K562 treated with DMSO at 1 percent for 4 hours (cell line): ENCODE results near the gene PRR20D. TPM values are rescaled to one million over a fixed set of nuclear protein-coding genes. Genes with fewer than 3 reads are reported as not detected.

Experiments used
- total RNA-seq: library from RNA; unstranded; fragments of 300-600 nt; gene quantifications from 2 replicates; pipeline ENCODE4 v1.2.3, GENCODE V29; 2022; ENCODE audit not compliant: insufficient read depth

The PRR20D gene
- not detected in 2 replicates for total RNA-seq

GRCh38 chr13:57160332-57160731 is at the start of gene PRR20D:
Gene PRR20D, plus strand, starts transcription at chr13:57160632. Its CDS starts 387 bp downstream, at chr13:57161019.

GRCh38 chr13:57140235-57140968 is 20.0 kb upstream of the PRR20D start, which contains the start of gene PRR20A:
Gene PRR20A, plus strand, starts transcription at chr13:57140918. Its CDS starts 387 bp downstream, at chr13:57141305.

GRCh38 chr13:57147188-57147587 is 13.2 kb upstream of the PRR20D start, which contains the start of gene PRR20B:
Gene PRR20B, plus strand, starts transcription at chr13:57147488. Its CDS starts 387 bp downstream, at chr13:57147875.

GRCh38 chr13:57153761-57154160 is 6.7 kb upstream of the PRR20D start, which contains the start of gene PRR20C:
Gene PRR20C, plus strand, starts transcription at chr13:57154061. Its CDS starts 387 bp downstream, at chr13:57154448.

GRCh38 chr13:57166897-57167296 is 6.5 kb downstream of the PRR20D start, which contains the start of gene PRR20E:
Gene PRR20E, plus strand, starts transcription at chr13:57167197. Its CDS starts 387 bp downstream, at chr13:57167584.

Other genes with a start within 250 kb of the PRR20D start
- not detected in 2 replicates for gene PRR20A, start 19.7 kb upstream of the PRR20D start, total RNA-seq
- gene PRR20B, start 13.1 kb upstream of the PRR20D start, total RNA-seq: not detected in 2 replicates
- not detected in 2 replicates for gene PRR20C, start 6.6 kb upstream of the PRR20D start, total RNA-seq
- not detected in 2 replicates for gene PRR20E, start 6.6 kb downstream of the PRR20D start, total RNA-seq